ENCODE results near the gene OXSR1.
"Not testable (repeated sequence)": the region's sequence is repeated elsewhere in the genome, so short reads cannot be mapped to it uniquely, and the experiment has no call there.

OXSR1 gene

GRCh38 chr3:38235466-38235865 is 70.1 kb downstream of the OXSR1 start:
- no peak for DNase-seq

- DNase-seq = no peak
Observed at GRCh38 chr3:38238416-38239008, 73.2 kb downstream of the OXSR1 start.

- DNase-seq = not testable (repeated sequence)
Observed at GRCh38 chr3:38242812-38243211, 77.5 kb downstream of the OXSR1 start.

- no peak for DNase-seq
Observed at GRCh38 chr3:38245930-38246329, 80.6 kb downstream of the OXSR1 start.

- peak; percentile 87 for DNase-seq
Observed at GRCh38 chr3:38247366-38248035, 82.2 kb downstream of the OXSR1 start.

GRCh38 chr3:38250198-38250597 is 84.9 kb downstream of the OXSR1 start:
- no peak for DNase-seq

GRCh38 chr3:38251197-38251596 is 85.9 kb downstream of the OXSR1 start:
- no peak for DNase-seq

- no peak for DNase-seq
Observed at GRCh38 chr3:38253704-38254103, 88.4 kb downstream of the OXSR1 start.

- DNase-seq = no peak
Observed at GRCh38 chr3:38254872-38255271, 89.5 kb downstream of the OXSR1 start.

GRCh38 chr3:38255627-38256026 is 90.3 kb downstream of the OXSR1 start:
- peak; percentile 8 for DNase-seq

GRCh38 chr3:38257583-38257982 is 92.2 kb downstream of the OXSR1 start:
- no peak for DNase-seq

- DNase-seq = no peak
Observed at GRCh38 chr3:38260474-38260873, 95.1 kb downstream of the OXSR1 start.

GRCh38 chr3:38264353-38264771 is 99.0 kb downstream of the OXSR1 start:
- no peak for DNase-seq

- no peak for DNase-seq
Observed at GRCh38 chr3:38264779-38265178, 99.4 kb downstream of the OXSR1 start.

- no peak for DNase-seq
Observed at GRCh38 chr3:38265604-38266307, 100.4 kb downstream of the OXSR1 start, which contains the start of gene SLC22A13. Gene SLC22A13 (plus strand): TSS chr3:38265812. CDS start chr3:38265861, 49 bp downstream.

GRCh38 chr3:38266810-38267209 is 101.5 kb downstream of the OXSR1 start:
- no peak for DNase-seq

- no peak for DNase-seq
Observed at GRCh38 chr3:38267662-38268061, 102.3 kb downstream of the OXSR1 start.

- no peak for DNase-seq
Observed at GRCh38 chr3:38268087-38268486, 102.8 kb downstream of the OXSR1 start.

- no peak for DNase-seq
Observed at GRCh38 chr3:38268522-38268921, 103.2 kb downstream of the OXSR1 start.

GRCh38 chr3:38270606-38271005 is 105.3 kb downstream of the OXSR1 start:
- no peak for DNase-seq

GRCh38 chr3:38271553-38271952 is 106.2 kb downstream of the OXSR1 start:
- DNase-seq = no peak

- DNase-seq = no peak
Observed at GRCh38 chr3:38274864-38275649, 109.7 kb downstream of the OXSR1 start.

- DNase-seq = no peak
Observed at GRCh38 chr3:38275658-38276057, 110.3 kb downstream of the OXSR1 start.

Measured in fibroblast of upper back skin (primary cell).